SK-N-SH treated with all-trans-retinoic acid at 6 μM for 48 hours (cell line): ENCODE measurements around the gene SLC34A1.

Experiments used
- CSDC2 ChIP-seq: fragments of 250-450 bp; sonication (Bioruptor Pico); IDR thresholded peaks from 2 replicates; pipeline ENCODE4 v1.5.0; 2020; ENCODE audit warnings: mild to moderate bottlenecking, moderate library complexity
- ISL1 ChIP-seq: fragments of 250-450 bp; sonication (Bioruptor Pico); IDR thresholded peaks from 2 replicates; pipeline ENCODE4 v2.1.2; 2022; ENCODE audit warnings: mild to moderate bottlenecking, moderate library complexity
- TCF4 ChIP-seq: fragments of 250-450 bp; sonication (Bioruptor Pico); IDR thresholded peaks from 2 replicates; pipeline ENCODE4 v1.8.0; 2021; ENCODE audit warnings: mild to moderate bottlenecking, moderate library complexity, borderline replicate concordance
- ZFP3 ChIP-seq: fragments of 250-450 bp; sonication (Bioruptor Pico); IDR thresholded peaks from 2 replicates; pipeline ENCODE4 v1.5.0; 2020; ENCODE audit warnings: mild to moderate bottlenecking, moderate library complexity
- ZFP30 ChIP-seq: fragments of 450-650 bp; formaldehyde crosslinking; IDR thresholded peaks from 2 replicates; pipeline ENCODE4 v1.5.0; 2022; ENCODE audit warnings: mild to moderate bottlenecking, moderate library complexity
- ZNF565 ChIP-seq: fragments of 450-650 bp; formaldehyde crosslinking; conservative IDR thresholded peaks from 2 replicates; pipeline ENCODE4 v1.5.0; 2020; ENCODE audit warnings: low read depth, mild to moderate bottlenecking, moderate library complexity
- TF ChIP-seq, protein P1 (sequence below): fragments of 250-450 bp; sonication (Bioruptor Pico); IDR thresholded peaks from 2 replicates; pipeline ENCODE4 v1.5.1; 2020; ENCODE audit warnings: low read depth, mild to moderate bottlenecking, moderate library complexity
- TF ChIP-seq, protein P2 (sequence below): fragments of 250-450 bp; sonication (Bioruptor Pico); IDR thresholded peaks from 2 replicates; pipeline ENCODE4 v1.8.0; 2020; ENCODE audit warnings: mild to moderate bottlenecking, moderate library complexity, borderline replicate concordance

DNA sequence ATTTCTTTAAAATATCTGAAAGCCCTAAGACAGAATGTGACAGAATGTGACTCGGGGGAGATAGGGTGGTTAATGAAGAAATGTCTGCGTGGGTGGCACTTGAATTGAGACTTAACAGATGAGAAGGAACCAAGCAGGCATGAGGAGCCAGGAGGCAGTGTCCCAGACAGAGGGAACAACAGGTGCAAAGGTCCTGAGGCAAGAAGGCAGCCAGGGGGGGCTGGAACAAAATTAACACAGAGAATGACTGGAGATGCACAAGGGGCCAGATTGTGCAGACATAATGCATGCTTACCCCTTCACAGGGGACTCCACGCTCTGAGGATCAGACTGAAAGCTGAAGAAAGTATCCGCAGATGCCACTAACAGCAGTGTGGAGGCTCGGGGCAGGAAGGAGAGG lies 34.5 kb upstream of the SLC34A1 start:
- TF ChIP-seq ZFP30 (CRISPR knock-in tag): no peak
- no peak for TF ChIP-seq ZNF565 (CRISPR knock-in tag)
- no peak for TF ChIP-seq CSDC2
- TF ChIP-seq, protein P1, sequence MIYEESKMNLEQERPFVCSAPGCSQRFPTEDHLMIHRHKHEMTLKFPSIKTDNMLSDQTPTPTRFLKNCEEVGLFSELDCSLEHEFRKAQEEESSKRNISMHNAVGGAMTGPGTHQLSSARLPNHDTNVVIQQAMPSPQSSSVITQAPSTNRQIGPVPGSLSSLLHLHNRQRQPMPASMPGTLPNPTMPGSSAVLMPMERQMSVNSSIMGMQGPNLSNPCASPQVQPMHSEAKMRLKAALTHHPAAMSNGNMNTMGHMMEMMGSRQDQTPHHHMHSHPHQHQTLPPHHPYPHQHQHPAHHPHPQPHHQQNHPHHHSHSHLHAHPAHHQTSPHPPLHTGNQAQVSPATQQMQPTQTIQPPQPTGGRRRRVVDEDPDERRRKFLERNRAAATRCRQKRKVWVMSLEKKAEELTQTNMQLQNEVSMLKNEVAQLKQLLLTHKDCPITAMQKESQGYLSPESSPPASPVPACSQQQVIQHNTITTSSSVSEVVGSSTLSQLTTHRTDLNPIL (CRISPR knock-in tag): no peak
- no peak for TF ChIP-seq ISL1
- TF ChIP-seq TCF4 (CRISPR knock-in tag): no peak
- no peak for TF ChIP-seq ZFP3 (CRISPR knock-in tag)
- TF ChIP-seq, protein P2, sequence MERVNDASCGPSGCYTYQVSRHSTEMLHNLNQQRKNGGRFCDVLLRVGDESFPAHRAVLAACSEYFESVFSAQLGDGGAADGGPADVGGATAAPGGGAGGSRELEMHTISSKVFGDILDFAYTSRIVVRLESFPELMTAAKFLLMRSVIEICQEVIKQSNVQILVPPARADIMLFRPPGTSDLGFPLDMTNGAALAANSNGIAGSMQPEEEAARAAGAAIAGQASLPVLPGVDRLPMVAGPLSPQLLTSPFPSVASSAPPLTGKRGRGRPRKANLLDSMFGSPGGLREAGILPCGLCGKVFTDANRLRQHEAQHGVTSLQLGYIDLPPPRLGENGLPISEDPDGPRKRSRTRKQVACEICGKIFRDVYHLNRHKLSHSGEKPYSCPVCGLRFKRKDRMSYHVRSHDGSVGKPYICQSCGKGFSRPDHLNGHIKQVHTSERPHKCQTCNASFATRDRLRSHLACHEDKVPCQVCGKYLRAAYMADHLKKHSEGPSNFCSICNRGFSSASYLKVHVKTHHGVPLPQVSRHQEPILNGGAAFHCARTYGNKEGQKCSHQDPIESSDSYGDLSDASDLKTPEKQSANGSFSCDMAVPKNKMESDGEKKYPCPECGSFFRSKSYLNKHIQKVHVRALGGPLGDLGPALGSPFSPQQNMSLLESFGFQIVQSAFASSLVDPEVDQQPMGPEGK: no peak
